Peyer's patch (tissue), 4 donors: ENCODE measurements around the gene CLCN7.

Source experiments
- POLR2A ChIP-seq, 2 donors: fragments of 450-650 bp; IDR thresholded peaks; one replicate each; pipeline ENCODE4 v1.5.1; 2017; ENCODE audit warnings: antibody characterized with exemption in 2 of 2, mild to moderate bottlenecking in 2 of 2, moderate library complexity in 2 of 2
- TF ChIP-seq, protein P1 (sequence below), 6 experiments: fragments of 450-650 bp in 4 of 6; fragments of 200-600 bp in 2 of 6; sonication (generic) in 1 of 6; IDR thresholded peaks; one replicate each; pipeline ENCODE4 v1.5.1; 2017 to 2019; ENCODE audit warnings: antibody characterized with exemption in 6 of 6, mild to moderate bottlenecking in 3 of 6, moderate library complexity in 1 of 6

GRCh38 chr16:1429012-1429411, 45.8 kb downstream of the CLCN7 start:
- TF ChIP-seq, protein P1, sequence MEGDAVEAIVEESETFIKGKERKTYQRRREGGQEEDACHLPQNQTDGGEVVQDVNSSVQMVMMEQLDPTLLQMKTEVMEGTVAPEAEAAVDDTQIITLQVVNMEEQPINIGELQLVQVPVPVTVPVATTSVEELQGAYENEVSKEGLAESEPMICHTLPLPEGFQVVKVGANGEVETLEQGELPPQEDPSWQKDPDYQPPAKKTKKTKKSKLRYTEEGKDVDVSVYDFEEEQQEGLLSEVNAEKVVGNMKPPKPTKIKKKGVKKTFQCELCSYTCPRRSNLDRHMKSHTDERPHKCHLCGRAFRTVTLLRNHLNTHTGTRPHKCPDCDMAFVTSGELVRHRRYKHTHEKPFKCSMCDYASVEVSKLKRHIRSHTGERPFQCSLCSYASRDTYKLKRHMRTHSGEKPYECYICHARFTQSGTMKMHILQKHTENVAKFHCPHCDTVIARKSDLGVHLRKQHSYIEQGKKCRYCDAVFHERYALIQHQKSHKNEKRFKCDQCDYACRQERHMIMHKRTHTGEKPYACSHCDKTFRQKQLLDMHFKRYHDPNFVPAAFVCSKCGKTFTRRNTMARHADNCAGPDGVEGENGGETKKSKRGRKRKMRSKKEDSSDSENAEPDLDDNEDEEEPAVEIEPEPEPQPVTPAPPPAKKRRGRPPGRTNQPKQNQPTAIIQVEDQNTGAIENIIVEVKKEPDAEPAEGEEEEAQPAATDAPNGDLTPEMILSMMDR (IDR thresholded peaks at IDR 0.05): no peak
- no peak for TF ChIP-seq POLR2A (IDR thresholded peaks at IDR 0.05)
